Measurements from ENCODE around the gene HNRNPK. TPM values are rescaled to one million over a fixed set of nuclear protein-coding genes. Genes with fewer than 3 reads are reported as not detected.

HNRNPK gene
- polyA plus RNA-seq, 3 donors, result 307 to 743 (median 645) TPM

DNA sequence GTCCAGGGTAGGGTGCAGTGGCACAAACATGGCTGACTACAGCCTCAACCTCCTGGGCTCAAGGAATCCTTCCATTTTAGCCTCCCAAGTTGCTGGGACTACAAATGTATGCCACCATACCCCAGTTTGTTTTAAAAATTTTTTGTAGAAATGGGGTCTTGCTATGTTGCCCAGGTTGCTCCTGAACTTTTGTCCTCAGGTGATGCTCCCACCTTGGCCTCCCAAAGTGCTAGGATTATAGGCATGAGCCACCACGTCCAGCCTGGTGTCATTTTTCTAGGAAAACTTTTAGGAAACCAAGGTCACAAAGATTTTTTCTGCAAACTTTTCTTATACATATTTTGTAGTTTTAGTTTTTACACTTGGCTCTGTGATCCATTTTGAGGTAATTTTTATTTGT lies 11.3 kb upstream of the HNRNPK start:
- H3K27ac ChIP-seq (ENCODE audit: low read depth in 1 of 2, low read length in 2 of 2), result no peak overlapping the region
- Mint-ChIP-seq H3K4me1 (peaks cover 15% of the 10 kb centered on the region), H3K4me3 (no peak overlapping the region), H3K27ac (peak overlapping the region in 1 of 7 donors; percentile 30), H3K36me3 (peaks cover 31 to 49% of the 10 kb centered on the region in 2 donors), H3K9me3 (no peaks in the 10 kb centered on the region), H3K27me3 (ENCODE audit: low read depth in 3 of 3) (no peaks in the 10 kb centered on the region)
- H3K4me2 ChIP-seq (replicated peaks; ENCODE audit: extremely low read depth, low read length, poor library complexity, severe bottlenecking), result no peak overlapping the region
- no peak for TF ChIP-seq CTCF (IDR thresholded peaks at IDR 0.05)
- no peaks in the 10 kb centered on the region for H3K27me3 ChIP-seq (ENCODE audit: control insufficient read depth in 2 of 2, insufficient read depth in 2 of 2, low read length in 2 of 2)
- H4K20me1 ChIP-seq (ENCODE audit: insufficient read depth, low read length), result peaks cover 8% of the 10 kb centered on the region
- no peak for DNase-seq
- H2AFZ ChIP-seq (ENCODE audit: insufficient read depth, low read depth, low read length, poor library complexity, severe bottlenecking), result no peak overlapping the region
- no peak overlapping the region for H3K4me3 ChIP-seq (replicated peaks in 1 of 3; ENCODE audit: low read depth in 2 of 3, low read length in 3 of 3)
- H3K36me3 ChIP-seq (replicated peaks in 1 of 2; ENCODE audit: control insufficient read depth in 1 of 2, insufficient read depth in 2 of 2, low read length in 2 of 2), result peaks cover 17 to 22% of the 10 kb centered on the region in 2 donors
- 100% methylated on average over 1 of the region's 1 CpG for WGBS (ENCODE audit: insufficient coverage)
- H3K9me3 ChIP-seq (replicated peaks in 1 of 2; ENCODE audit: control insufficient read depth in 1 of 2, insufficient read depth in 1 of 2, low read length in 2 of 2), result no peaks in the 10 kb centered on the region
- no peak overlapping the region for H3K9ac ChIP-seq (ENCODE audit: insufficient read depth, low read length, poor library complexity, severe bottlenecking)
- peaks cover 95% of the 10 kb centered on the region for H3K79me2 ChIP-seq (ENCODE audit: insufficient read depth, low read length)
- H3K4me1 ChIP-seq (ENCODE audit: control insufficient read depth in 1 of 2, insufficient read depth in 2 of 2, low read length in 2 of 2), result peaks cover 0 to 7% of the 10 kb centered on the region in 2 donors
- intact Hi-C loops (cut with micrococcal nuclease), result no loop called here

GRCh38 chr9:83988411-83988810 lies 8.4 kb upstream of the HNRNPK start:
- Mint-ChIP-seq H3K27me3 (ENCODE audit: low read depth in 3 of 3) (peaks cover 0 to 3% (median 0%) of the 10 kb centered on the region in 3 donors), H3K36me3 (peaks cover 25 to 40% of the 10 kb centered on the region in 2 donors), H3K4me3 (no peak overlapping the region), H3K9me3 (no peaks in the 10 kb centered on the region), H3K27ac (peak overlapping the region in 3 of 7 donors; percentile 15 to 54 (median 35)), H3K4me1 (peaks cover 17% of the 10 kb centered on the region)
- peaks cover 98% of the 10 kb centered on the region for H3K79me2 ChIP-seq (ENCODE audit: insufficient read depth, low read length)
- DNase-seq, result no peak
- peaks cover 17 to 22% of the 10 kb centered on the region in 2 donors for H3K36me3 ChIP-seq (replicated peaks in 1 of 2; ENCODE audit: control insufficient read depth in 1 of 2, insufficient read depth in 2 of 2, low read length in 2 of 2)
- WGBS (ENCODE audit: insufficient coverage), result 100% methylated on average over 1 of the region's 2 CpGs
- intact Hi-C loops (cut with micrococcal nuclease), result loop anchor here in 1 of 2 donors (10.0 kb wide), 1 partner anchor 284 kb away; the partner anchor contains the start of gene UBQLN1
- peaks cover 0 to 12% of the 10 kb centered on the region in 2 donors for H3K4me1 ChIP-seq (ENCODE audit: control insufficient read depth in 1 of 2, insufficient read depth in 2 of 2, low read length in 2 of 2)
- no peak overlapping the region for H3K4me3 ChIP-seq (replicated peaks in 1 of 3; ENCODE audit: low read depth in 2 of 3, low read length in 3 of 3)
- no peak overlapping the region for H3K9ac ChIP-seq (ENCODE audit: insufficient read depth, low read length, poor library complexity, severe bottlenecking)
- no peak overlapping the region for H3K27ac ChIP-seq (ENCODE audit: low read depth in 1 of 2, low read length in 2 of 2)
- H4K20me1 ChIP-seq (ENCODE audit: insufficient read depth, low read length), result peaks cover 12% of the 10 kb centered on the region
- no peaks in the 10 kb centered on the region for H3K27me3 ChIP-seq (ENCODE audit: control insufficient read depth in 2 of 2, insufficient read depth in 2 of 2, low read length in 2 of 2)
- no peak for TF ChIP-seq CTCF (IDR thresholded peaks at IDR 0.05)
- no peak overlapping the region for H3K4me2 ChIP-seq (replicated peaks; ENCODE audit: extremely low read depth, low read length, poor library complexity, severe bottlenecking)
- H2AFZ ChIP-seq (ENCODE audit: insufficient read depth, low read depth, low read length, poor library complexity, severe bottlenecking), result no peak overlapping the region
- H3K9me3 ChIP-seq (replicated peaks in 1 of 2; ENCODE audit: control insufficient read depth in 1 of 2, insufficient read depth in 1 of 2, low read length in 2 of 2), result no peaks in the 10 kb centered on the region

All from CD14-positive monocyte (primary cell).